Superior temporal gyrus (tissue), 1 donor: ENCODE measurements around the gene TMEM63C.
A peak's percentile ranks its signal among the peaks of the same experiment; 100 is the strongest.

Experiments
- DNase-seq: peaks from one replicate; pipeline ENCODE4 v3.0.0-alpha.2; 2016; ENCODE audit errors: extremely low spot score

The TMEM63C gene

GRCh38 chr14:77197988-77198387 is 16.4 kb downstream of the TMEM63C start:
- no peak for DNase-seq

DNA sequence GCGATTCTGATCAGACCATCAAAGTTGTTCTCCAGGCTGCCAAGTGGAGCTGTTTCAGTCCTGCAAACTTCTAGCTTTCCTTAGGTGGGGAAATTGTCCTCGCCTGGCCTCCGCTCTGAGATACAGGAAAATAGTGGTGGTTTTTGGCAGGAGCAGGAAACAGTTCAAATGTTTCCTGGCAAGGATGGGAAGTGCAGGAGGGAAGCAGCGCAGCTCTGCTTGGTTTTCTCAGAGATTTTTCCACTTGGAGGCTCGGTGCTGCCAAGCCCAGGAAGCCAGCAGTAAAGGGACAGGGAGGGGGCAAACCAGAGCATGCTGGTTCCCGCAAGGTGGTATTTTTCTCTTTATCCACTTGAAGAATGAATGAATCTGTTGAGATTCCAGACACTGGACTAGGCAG is 17.0 kb downstream of the TMEM63C start:
- no peak for DNase-seq

GRCh38 chr14:77199590-77199989 is 18.0 kb downstream of the TMEM63C start:
- DNase-seq: no peak

DNA sequence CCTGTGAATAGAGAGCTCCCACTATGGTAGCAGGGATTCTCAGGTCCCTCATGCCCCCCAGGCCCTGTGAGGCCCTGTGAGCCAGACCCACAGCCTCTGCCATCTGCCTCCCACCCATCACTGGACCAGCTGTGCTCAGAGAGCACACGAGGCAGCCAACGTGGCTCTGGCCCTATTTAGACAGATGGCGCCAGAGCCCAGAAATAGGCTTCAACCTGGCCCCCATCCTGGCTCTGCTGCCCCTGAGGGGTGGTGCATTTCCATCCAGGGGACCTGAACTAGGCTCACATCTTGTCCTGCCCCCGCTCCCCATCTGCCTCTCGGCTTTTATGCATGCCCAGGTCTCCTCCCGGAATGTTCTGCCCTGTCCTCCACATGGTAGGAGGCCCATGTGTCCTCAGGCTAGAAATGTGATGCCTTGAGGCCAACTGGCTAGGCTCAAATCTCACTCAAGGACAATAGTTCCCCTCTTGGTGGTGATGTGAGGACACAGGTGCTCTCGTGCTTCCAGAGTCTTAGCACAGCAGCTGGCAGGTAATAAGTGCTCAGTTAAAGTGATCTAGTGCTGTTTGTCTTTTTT is 18.9 kb downstream of the TMEM63C start:
- no peak for DNase-seq

DNA sequence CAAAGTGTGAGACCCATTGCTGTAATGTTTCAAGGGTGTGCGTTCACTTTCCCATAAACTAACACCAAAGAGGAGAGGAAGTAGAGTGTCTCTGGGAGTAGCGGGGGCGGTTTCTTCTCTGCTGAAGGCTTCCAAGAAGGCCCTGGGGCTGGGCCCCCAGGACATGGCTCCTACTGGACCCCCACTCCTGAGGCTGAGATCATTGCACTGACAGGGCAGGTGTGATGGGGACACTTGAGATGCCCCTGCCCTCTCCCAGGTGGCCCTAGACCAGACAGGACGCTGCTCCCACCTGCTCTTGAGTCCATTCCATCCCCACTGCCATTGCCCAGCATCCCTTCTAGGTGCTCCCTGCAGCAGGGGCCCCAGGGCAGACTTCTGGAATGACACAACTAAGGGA is 20.1 kb downstream of the TMEM63C start:
- no peak for DNase-seq

DNA sequence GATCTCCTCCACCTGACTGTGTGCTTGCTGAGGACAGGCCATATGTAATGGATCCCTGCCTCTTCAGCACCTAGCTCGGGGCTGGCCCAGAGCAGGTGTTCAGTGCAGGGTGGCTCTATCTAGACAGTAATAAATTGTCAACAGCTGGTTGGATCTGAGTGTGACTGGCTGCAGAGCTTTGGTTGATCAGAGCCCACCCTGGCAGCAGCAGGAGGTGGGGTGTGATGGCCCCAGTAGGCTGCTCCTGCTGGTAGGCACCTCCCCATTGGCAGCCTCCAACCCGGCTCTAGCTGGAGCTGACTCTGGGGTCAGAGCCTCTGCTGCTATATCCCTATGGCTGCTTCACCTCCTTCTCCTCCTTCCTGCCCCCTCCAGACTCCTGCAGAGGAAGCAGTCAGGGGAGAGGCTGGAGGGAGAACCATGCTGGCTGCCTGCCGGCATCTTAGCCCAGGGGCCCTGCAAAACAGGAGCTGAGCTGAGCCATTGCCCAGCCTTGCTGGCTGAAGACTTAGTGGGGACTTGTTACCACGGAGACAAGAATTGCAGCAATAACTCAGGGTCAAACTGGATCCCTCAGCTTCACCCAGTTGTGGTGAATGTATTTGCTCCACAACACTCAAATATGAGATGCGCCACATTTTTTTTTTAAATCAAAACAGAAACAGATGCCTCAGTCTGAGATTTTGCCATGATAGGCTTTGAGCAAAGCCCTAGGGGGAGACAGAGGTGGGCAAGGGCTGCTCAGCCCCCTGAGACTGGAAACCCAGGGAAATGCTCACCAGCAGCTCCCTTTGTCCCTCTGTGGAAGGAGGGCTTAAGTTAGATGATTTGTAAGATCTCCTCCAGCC is 22.2 kb downstream of the TMEM63C start:
- DNase-seq: no peak

GRCh38 chr14:77204459-77204771 is 22.8 kb downstream of the TMEM63C start:
- DNase-seq: no peak

DNA sequence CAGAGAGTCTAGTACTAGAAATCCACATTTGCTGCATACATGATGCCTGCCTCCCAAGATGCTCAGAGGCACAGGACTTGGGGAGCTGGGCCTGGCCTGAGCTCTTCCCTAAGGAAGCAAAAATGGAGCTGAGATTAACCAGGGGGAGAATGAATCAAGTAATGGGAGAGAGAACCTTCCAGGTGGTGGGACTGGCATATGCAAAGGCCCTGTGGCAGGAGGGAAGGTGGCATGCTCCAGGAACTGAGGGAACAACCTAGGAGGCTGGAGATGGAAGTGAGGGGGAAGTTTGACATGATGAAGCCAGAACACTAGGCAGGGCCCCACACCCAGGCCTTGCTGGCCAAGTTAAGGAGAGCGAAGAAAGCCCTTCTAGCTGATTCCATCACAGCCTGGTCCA is 23.3 kb downstream of the TMEM63C start:
- DNase-seq: no peak

- DNase-seq: no peak
These were observed 24.0 kb downstream of the TMEM63C start for GRCh38 chr14:77205566-77205965.

- DNase-seq: no peak
These were observed 24.7 kb downstream of the TMEM63C start for GRCh38 chr14:77206261-77206824.

GRCh38 chr14:77206877-77207389 is 25.3 kb downstream of the TMEM63C start:
- DNase-seq: no peak

DNA sequence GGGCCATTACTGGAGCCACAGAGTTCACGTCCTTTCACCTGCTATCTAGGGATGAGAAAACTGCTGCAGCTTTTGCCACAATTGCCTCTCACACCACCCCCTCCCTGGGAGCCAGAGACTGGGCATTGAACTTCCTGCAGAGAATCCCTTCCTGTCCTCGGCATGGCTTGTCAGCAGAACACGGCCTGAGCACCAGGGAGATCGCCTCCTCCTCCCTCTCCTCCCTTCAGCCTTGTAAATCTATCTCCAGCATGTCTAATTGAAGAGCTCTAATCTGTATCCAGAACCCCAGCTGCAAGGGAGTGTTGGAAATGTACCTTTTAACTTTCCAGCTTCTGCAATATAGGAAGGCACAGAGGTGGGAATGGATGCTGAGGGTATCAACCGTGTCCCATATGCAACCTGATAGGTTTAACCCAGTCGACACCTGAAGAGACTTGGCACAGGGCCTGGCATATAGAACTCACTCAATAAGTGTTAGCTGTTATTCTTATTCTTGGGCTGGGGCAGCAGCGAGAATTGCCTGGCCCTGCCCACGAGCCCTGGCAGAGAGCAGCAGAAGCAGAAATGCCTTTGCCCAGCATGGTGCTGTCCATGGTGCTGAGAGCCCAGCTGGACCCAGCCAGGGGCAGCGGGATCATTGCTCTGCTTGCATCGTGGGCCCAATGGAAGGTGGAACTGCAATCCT is 26.8 kb downstream of the TMEM63C start:
- DNase-seq: peak; percentile 72

- DNase-seq: no peak
These were observed 27.4 kb downstream of the TMEM63C start for GRCh38 chr14:77208979-77209318.

GRCh38 chr14:77212097-77212870 is 30.7 kb downstream of the TMEM63C start:
- DNase-seq: no peak

DNA sequence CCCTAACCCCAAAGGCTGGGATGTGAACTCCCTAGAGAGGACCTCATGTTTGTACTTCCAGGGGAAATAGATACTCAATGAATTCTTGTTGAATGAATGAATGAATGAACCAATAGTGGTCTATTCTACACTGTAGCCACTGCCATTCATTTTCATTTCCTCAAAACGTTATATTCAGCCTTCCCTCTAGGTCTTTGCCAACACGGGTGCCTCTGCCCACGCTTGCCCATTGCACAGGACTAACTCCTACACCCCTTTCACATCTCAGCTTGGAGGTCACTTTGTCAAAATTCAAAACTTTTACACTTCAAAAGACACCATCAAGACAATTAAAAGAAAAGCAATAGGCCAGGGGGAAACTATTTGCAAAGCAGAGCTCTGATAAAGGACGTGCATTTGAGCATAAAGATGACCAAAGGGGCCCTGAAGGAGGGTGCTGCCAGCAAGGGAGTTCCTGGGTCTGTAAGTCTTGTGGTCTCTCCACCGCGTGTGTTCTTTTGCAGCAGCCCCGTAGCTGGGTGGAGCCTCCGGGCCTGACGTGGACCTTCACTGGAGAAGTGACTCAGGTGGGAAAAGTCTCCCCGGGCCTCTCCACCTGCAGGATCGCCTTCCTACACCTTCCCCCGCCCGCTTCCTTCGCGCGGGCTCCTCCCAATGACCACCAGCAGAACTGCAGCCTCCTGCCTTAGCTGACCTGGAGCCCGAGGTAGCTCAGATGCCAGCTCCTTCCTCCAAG is 31.5 kb downstream of the TMEM63C start:
- peak; percentile 64 for DNase-seq

DNA sequence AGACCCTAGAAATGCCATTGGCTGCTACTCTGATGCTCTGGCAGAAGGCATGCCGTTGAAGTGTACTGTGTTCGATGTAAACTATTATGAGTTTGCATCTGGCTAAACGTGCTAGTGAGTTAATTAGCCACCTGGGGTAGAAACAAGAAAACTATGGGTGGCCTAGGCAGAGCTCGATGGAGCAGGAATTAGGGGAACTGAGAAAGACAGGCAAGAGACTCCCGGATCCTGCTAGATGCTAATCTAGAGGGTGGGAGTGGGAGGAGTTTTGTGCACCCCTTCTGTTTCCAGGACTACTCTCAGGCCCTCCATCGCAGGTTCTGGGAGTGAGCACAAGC is 32.0 kb downstream of the TMEM63C start:
- DNase-seq: no peak

DNA sequence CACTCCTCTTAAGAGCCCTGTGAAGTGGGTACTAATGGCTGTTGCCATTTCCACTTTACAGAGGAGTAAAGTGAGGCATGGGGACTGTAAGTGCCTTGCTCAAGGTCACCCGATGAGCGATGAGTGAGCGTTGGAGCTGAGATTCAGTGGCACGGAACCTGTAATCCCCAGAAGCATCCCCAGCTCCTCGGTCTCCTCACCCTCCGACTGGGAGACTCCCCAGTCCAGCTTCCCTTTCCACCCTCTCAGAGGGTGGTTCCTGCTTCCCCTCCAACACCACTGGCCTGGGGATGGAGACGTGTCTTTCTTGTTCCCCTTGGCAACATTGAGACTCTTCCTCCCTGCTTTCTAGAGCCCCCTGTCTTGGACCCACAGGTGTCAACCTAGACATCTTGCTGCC is 32.6 kb downstream of the TMEM63C start:
- no peak for DNase-seq

- DNase-seq: no peak
These were observed 36.0 kb downstream of the TMEM63C start for GRCh38 chr14:77217551-77217950.

- no peak for DNase-seq
These were observed 38.0 kb downstream of the TMEM63C start for GRCh38 chr14:77219591-77219990.

DNA sequence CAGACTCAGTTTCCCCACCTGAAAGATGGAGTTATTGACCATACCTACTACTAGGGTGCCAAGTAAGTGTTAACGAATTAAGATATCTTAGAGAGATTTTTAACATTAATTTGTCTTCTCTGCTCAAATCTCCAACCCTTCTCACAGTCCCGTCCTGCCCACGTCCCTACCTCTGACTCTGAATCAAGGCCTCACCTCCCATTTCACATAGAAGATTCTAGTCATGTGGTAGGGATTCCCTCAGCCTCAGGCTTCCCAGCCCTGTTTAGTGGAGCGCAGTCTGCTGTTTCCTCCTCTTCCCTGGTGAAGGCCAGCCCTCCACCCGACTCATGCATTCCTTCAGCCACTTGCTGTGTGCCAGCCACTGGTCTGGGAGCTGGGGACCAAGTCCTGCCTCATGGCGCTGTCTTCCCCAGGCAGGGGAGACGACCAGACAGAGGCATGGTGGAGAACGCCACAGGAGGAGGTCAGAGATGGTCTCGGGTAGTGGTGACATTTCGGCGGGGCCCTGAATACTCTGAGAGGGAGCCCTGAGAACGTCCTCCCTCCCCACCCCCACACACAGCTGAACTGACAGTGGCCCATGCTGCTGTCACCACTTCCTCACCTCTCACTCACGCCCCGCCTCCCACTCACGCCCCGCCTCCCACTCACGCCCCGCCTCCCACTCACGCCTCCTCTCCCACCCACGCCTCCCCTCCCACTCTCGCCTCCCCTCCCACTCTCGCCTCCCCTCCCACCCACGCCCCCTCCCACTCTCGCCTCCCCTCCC is 38.8 kb downstream of the TMEM63C start:
- no peak for DNase-seq
